Mammary epithelial cell (primary cell): Measurements from ENCODE around the gene RPL36AL.

Experiments
- EZH2 ChIP-seq: IDR thresholded peaks from 2 replicates; pipeline ENCODE4 v1.6.1; 2012; ENCODE audit warnings: low read length, inconsistent platforms, borderline replicate concordance
- TF ChIP-seq, protein P1 (sequence below), 2 donors: IDR thresholded peaks in 1 of 2; conservative IDR thresholded peaks in 1 of 2; 2 replicates each; pipeline ENCODE4 v1.5.1; 2011 to 2012; ENCODE audit warnings: inconsistent platforms in 2 of 2, low read length in 2 of 2, mild to moderate bottlenecking in 2 of 2, control low read depth in 1 of 2, low read depth in 1 of 2; ENCODE audit not compliant: insufficient read depth in 1 of 2; ENCODE audit errors: extremely low read depth in 1 of 2

DNA sequence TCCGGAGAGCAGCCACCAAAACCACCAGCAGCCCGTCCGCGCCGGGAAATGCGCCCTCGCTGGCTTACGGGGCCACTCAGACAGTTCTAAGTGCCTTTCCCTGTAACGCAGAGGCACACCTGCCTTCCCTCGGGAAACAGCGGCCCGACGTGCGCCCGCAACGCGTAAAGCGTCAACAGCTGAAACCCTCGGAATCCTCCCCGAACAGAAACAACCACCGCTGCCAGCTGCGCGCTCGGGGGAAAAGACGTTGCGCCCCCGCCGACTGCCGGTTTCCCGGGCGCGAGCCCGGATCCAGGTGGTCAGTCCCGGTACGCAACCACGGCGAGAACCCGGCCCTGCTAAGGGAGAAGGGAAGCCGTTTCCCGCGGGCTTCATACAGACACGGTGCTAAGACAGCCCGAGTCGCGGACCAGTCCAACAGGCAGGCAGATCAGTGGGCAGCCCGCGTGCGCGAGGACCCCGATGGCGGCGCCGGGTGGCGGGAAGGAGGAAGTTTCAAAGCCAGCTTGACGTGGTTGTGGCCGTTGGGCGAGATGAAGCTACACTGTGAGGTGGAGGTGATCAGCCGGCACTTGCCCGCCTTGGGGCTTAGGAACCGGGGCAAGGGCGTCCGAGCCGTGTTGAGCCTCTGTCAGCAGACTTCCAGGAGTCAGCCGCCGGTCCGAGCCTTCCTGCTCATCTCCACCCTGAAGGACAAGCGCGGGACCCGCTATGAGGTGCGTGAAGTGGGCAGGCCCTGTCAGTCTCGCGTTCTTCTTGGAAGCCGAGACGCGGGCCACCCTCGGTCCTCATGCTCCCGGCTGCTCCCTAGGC lies 21.7 kb downstream of the RPL36AL start, which contains the start of gene LRR1:
- no peak for TF ChIP-seq EZH2
- TF ChIP-seq, protein P1, sequence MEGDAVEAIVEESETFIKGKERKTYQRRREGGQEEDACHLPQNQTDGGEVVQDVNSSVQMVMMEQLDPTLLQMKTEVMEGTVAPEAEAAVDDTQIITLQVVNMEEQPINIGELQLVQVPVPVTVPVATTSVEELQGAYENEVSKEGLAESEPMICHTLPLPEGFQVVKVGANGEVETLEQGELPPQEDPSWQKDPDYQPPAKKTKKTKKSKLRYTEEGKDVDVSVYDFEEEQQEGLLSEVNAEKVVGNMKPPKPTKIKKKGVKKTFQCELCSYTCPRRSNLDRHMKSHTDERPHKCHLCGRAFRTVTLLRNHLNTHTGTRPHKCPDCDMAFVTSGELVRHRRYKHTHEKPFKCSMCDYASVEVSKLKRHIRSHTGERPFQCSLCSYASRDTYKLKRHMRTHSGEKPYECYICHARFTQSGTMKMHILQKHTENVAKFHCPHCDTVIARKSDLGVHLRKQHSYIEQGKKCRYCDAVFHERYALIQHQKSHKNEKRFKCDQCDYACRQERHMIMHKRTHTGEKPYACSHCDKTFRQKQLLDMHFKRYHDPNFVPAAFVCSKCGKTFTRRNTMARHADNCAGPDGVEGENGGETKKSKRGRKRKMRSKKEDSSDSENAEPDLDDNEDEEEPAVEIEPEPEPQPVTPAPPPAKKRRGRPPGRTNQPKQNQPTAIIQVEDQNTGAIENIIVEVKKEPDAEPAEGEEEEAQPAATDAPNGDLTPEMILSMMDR (conservative IDR thresholded peaks at IDR 0.05 in 1 of 2, IDR thresholded peaks at IDR 0.05 in 1 of 2; ENCODE audit: extremely low read depth in 1 of 2, insufficient read depth in 1 of 2, low read depth in 1 of 2, low read length in 2 of 2): no peak
